ENCODE data around the gene GPC3. TPM values are rescaled to one million over a fixed set of nuclear protein-coding genes. Genes with fewer than 3 reads are reported as not detected.
"Not testable (repeated sequence)": the region's sequence is repeated elsewhere in the genome, so short reads cannot be mapped to it uniquely, and the experiment has no call there.

GPC3 gene
- polyA plus RNA-seq, 3 donors = not detected

DNA sequence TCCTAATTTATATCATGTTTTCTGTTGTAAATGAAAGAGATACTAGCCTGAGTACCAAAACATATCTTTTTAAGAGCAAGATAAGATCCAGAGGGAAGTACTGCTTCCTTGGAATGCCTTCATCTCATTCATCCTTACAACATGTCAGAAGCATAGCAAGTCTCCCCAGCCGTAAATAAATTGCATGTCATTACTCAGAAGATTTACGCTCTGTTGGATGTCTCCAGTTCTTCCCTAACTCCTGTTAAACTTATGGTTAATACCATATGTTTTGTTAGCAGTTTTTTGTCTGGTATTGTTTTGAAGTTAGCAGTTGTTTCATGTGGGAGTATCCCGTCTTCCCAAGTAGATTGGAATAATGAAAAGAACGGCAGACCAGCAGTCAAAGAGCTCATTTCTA lies 7.5 kb upstream of the GPC3 start:
- WGBS (ENCODE audit: insufficient coverage) = no CpG with 5 or more reads among the region's 4 CpGs
- H3K4me3 Mint-ChIP-seq = no peak overlapping the region
- Histone ChIP-seq H2AFZ (ENCODE audit: insufficient read depth, low read depth, low read length, poor library complexity, severe bottlenecking) (no peak overlapping the region), H3K4me3 (replicated peaks in 1 of 3; ENCODE audit: low read depth in 2 of 3, low read length in 3 of 3) (no peak overlapping the region), H3K4me2 (replicated peaks; ENCODE audit: extremely low read depth, low read length, poor library complexity, severe bottlenecking) (no peak overlapping the region), H3K79me2 (ENCODE audit: insufficient read depth, low read length) (no peaks in the 10 kb centered on the region), H3K4me1 (ENCODE audit: control insufficient read depth in 1 of 2, insufficient read depth in 2 of 2, low read length in 2 of 2) (no peaks in the 10 kb centered on the region), H3K27me3 (ENCODE audit: control insufficient read depth in 2 of 2, insufficient read depth in 2 of 2, low read length in 2 of 2) (no peaks in the 10 kb centered on the region), H4K20me1 (ENCODE audit: insufficient read depth, low read length) (no peaks in the 10 kb centered on the region), H3K9me3 (replicated peaks in 1 of 2; ENCODE audit: control insufficient read depth in 1 of 2, insufficient read depth in 1 of 2, low read length in 2 of 2) (no peaks in the 10 kb centered on the region), H3K9ac (ENCODE audit: insufficient read depth, low read length, poor library complexity, severe bottlenecking) (no peak overlapping the region), H3K36me3 (replicated peaks in 1 of 2; ENCODE audit: control insufficient read depth in 1 of 2, insufficient read depth in 2 of 2, low read length in 2 of 2) (no peaks in the 10 kb centered on the region), H3K27ac (ENCODE audit: low read depth in 1 of 2, low read length in 2 of 2) (no peak overlapping the region)
- no peak overlapping the region for H3K27ac Mint-ChIP-seq
- peaks cover 0 to 15% (median 10%) of the 10 kb centered on the region in 3 donors for H3K27me3 Mint-ChIP-seq (ENCODE audit: low read depth in 3 of 3)
- H3K9me3 Mint-ChIP-seq = no peaks in the 10 kb centered on the region
- no peak for DNase-seq
- H3K36me3 Mint-ChIP-seq = no peaks in the 10 kb centered on the region
- TF ChIP-seq, protein P1, sequence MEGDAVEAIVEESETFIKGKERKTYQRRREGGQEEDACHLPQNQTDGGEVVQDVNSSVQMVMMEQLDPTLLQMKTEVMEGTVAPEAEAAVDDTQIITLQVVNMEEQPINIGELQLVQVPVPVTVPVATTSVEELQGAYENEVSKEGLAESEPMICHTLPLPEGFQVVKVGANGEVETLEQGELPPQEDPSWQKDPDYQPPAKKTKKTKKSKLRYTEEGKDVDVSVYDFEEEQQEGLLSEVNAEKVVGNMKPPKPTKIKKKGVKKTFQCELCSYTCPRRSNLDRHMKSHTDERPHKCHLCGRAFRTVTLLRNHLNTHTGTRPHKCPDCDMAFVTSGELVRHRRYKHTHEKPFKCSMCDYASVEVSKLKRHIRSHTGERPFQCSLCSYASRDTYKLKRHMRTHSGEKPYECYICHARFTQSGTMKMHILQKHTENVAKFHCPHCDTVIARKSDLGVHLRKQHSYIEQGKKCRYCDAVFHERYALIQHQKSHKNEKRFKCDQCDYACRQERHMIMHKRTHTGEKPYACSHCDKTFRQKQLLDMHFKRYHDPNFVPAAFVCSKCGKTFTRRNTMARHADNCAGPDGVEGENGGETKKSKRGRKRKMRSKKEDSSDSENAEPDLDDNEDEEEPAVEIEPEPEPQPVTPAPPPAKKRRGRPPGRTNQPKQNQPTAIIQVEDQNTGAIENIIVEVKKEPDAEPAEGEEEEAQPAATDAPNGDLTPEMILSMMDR (IDR thresholded peaks at IDR 0.05) = no peak
- H3K4me1 Mint-ChIP-seq = no peaks in the 10 kb centered on the region
- intact Hi-C loops (cut with micrococcal nuclease) = no loop called here

DNA sequence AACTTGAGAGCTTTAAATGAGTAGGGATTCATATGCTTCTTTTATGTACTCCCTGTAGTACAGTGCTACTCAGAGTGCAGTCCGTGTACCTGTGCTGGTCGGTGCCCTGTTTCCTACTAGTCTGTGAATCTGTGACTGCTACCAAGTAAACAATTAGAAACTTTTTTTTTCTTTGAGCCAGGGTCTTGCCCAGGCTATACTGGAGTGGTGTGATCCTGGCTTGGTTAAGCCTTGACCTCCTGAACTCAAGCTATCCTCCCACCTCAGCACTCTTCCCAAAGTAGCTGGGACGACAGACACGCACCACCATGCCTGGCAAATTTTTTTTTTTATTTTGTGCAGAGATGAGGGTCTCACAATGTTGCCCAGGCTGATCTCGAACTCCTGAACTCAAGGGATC lies 6.4 kb upstream of the GPC3 start:
- H3K27me3 Mint-ChIP-seq (ENCODE audit: low read depth in 3 of 3) = peaks cover 3 to 18% (median 16%) of the 10 kb centered on the region in 3 donors
- TF ChIP-seq, protein P1 (IDR thresholded peaks at IDR 0.05) = no peak

DNA sequence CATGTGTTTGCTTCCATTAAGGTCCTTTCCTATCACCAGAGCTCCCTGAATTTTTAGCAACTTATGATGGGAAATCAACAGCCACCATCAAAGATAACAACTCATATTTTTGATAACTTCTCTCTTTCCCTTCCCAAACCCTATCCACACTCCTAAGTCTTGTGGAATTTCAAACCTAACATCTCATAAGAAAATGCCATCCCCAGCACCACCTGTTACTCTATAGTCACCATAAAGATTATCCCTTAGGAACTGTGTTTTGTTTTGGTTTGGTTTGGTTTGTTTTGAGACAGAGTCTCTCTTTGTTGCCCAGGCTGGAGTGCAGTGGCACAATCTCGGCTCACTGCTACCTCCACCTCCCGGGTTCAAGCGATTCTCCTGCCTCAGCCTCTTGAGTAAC lies 5.7 kb upstream of the GPC3 start:
- DNase-seq; H3K4me1 ChIP-seq (ENCODE audit: control insufficient read depth in 1 of 2, insufficient read depth in 2 of 2, low read length in 2 of 2); intact Hi-C loops (cut with micrococcal nuclease); H3K36me3 ChIP-seq (replicated peaks in 1 of 2; ENCODE audit: control insufficient read depth in 1 of 2, insufficient read depth in 2 of 2, low read length in 2 of 2); H3K27ac Mint-ChIP-seq; H3K4me3 Mint-ChIP-seq; H3K79me2 ChIP-seq (ENCODE audit: insufficient read depth, low read length); H3K9me3 ChIP-seq (replicated peaks in 1 of 2; ENCODE audit: control insufficient read depth in 1 of 2, insufficient read depth in 1 of 2, low read length in 2 of 2); H3K27ac ChIP-seq (ENCODE audit: low read depth in 1 of 2, low read length in 2 of 2); H4K20me1 ChIP-seq (ENCODE audit: insufficient read depth, low read length); H3K4me1 Mint-ChIP-seq; H2AFZ ChIP-seq (ENCODE audit: insufficient read depth, low read depth, low read length, poor library complexity, severe bottlenecking); H3K36me3 Mint-ChIP-seq; H3K4me3 ChIP-seq (replicated peaks in 1 of 3; ENCODE audit: low read depth in 2 of 3, low read length in 3 of 3); H3K9me3 Mint-ChIP-seq; H3K9ac ChIP-seq (ENCODE audit: insufficient read depth, low read length, poor library complexity, severe bottlenecking); H3K4me2 ChIP-seq (replicated peaks; ENCODE audit: extremely low read depth, low read length, poor library complexity, severe bottlenecking): not testable (repeated sequence)
- no CpG with 5 or more reads among the region's 3 CpGs for WGBS (ENCODE audit: insufficient coverage)
- peaks cover 4 to 23% (median 17%) of the 10 kb centered on the region in 3 donors for H3K27me3 Mint-ChIP-seq (ENCODE audit: low read depth in 3 of 3)
- peaks cover 10 to 11% of the 10 kb centered on the region in 2 donors for H3K27me3 ChIP-seq (ENCODE audit: control insufficient read depth in 2 of 2, insufficient read depth in 2 of 2, low read length in 2 of 2)

More for the DNA sequence above, 6.4 kb upstream of the GPC3 start:
- no peaks in the 10 kb centered on the region for H3K4me1 Mint-ChIP-seq
- Histone ChIP-seq H3K4me3 (replicated peaks in 1 of 3; ENCODE audit: low read depth in 2 of 3, low read length in 3 of 3) (no peak overlapping the region), H3K79me2 (ENCODE audit: insufficient read depth, low read length) (no peaks in the 10 kb centered on the region), H2AFZ (ENCODE audit: insufficient read depth, low read depth, low read length, poor library complexity, severe bottlenecking) (no peak overlapping the region), H3K4me1 (ENCODE audit: control insufficient read depth in 1 of 2, insufficient read depth in 2 of 2, low read length in 2 of 2) (no peaks in the 10 kb centered on the region), H3K36me3 (replicated peaks in 1 of 2; ENCODE audit: control insufficient read depth in 1 of 2, insufficient read depth in 2 of 2, low read length in 2 of 2) (no peaks in the 10 kb centered on the region), H3K27ac (ENCODE audit: low read depth in 1 of 2, low read length in 2 of 2) (no peak overlapping the region), H3K4me2 (replicated peaks; ENCODE audit: extremely low read depth, low read length, poor library complexity, severe bottlenecking) (no peak overlapping the region), H4K20me1 (ENCODE audit: insufficient read depth, low read length) (no peaks in the 10 kb centered on the region), H3K9ac (ENCODE audit: insufficient read depth, low read length, poor library complexity, severe bottlenecking) (no peak overlapping the region), H3K27me3 (ENCODE audit: control insufficient read depth in 2 of 2, insufficient read depth in 2 of 2, low read length in 2 of 2) (peaks cover 7% of the 10 kb centered on the region in 2 donors), H3K9me3 (replicated peaks in 1 of 2; ENCODE audit: control insufficient read depth in 1 of 2, insufficient read depth in 1 of 2, low read length in 2 of 2) (no peaks in the 10 kb centered on the region)
- no peaks in the 10 kb centered on the region for H3K9me3 Mint-ChIP-seq
- intact Hi-C loops (cut with micrococcal nuclease) = no loop called here
- no peak for DNase-seq
- H3K4me3 Mint-ChIP-seq = no peak overlapping the region
- H3K36me3 Mint-ChIP-seq = no peaks in the 10 kb centered on the region
- no peak overlapping the region for H3K27ac Mint-ChIP-seq
- WGBS (ENCODE audit: insufficient coverage) = no CpG with 5 or more reads among the region's 5 CpGs
